NAMALWA (cell line): ENCODE results near the gene PLEKHA7.
"Not testable (repeated sequence)": the region's sequence is repeated elsewhere in the genome, so short reads cannot be mapped to it uniquely, and the experiment has no call there.

Experiments used
- DNase-seq: peaks from one replicate; pipeline ENCODE4 v3.0.0-alpha.2; 2015; ENCODE audit warnings: low spot score

PLEKHA7 gene

DNA sequence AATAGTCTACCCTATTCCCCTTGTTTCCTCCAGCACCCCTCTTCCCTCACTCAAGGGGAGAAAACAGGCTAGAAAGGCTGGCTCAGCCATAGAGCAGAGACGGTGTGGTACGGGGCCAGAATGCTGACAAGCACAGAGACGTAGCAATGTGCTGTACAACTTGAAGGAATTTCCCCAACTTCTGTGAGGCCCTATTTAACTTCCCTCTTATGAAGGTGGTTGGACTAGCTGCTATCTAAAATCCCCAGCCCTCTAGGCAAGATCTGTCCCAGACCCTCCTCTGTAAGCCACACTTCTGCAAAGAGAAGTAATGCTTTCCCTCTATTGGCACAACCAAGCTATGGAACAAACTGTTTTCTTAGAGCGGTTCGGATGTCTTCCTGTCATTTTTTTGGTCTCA is 37.8 kb downstream of the PLEKHA7 start:
- DNase-seq: no peak

DNA sequence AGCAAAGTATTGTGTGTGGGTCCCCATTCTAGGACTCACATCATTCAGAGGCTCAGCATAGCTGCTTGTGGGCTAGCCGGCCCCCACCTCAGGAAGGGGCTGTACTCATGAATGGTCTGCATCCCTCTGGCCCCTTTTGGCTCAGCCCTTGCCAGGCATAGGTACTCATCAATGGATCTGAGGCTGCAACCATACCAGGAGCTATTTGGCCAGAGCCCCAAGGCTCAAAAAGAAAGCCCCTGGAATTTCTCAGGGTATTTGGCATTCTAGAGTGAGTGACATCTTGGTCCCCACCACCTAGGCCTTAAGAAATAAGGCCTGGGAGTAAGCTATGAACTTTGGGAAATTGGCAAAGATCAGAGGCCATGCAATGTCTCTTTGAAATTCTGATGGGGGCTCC is 38.3 kb downstream of the PLEKHA7 start:
- no peak for DNase-seq

DNA sequence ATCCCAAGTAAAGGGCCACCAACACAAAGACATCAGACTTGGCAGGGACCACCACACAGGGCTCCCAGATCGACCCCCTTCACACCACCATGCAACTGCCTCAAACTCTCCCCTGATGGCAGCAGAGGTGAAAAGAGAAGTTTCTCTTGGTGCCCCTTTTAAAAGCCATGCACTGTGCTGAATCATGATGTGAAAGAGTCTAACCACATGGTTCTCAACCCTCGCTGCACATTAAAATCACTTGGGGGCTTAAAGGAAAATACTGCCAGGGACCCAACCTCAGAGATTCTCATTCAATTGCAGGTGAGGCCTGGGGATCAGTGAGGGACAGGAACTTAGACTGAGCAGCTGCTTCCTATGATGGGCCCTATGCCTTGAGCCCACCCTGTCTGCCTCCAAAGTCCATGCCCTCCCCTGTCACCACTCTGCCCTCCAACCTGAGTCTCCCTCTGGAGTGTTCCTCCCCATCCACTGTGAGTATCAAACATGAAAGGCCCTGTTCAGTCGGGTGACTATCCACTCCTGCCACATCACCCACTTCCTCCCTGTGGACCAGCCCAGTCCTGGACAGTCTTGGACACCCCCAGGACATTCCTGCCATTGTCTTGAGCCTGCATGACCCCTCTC is 40.8 kb downstream of the PLEKHA7 start:
- no peak for DNase-seq

DNA sequence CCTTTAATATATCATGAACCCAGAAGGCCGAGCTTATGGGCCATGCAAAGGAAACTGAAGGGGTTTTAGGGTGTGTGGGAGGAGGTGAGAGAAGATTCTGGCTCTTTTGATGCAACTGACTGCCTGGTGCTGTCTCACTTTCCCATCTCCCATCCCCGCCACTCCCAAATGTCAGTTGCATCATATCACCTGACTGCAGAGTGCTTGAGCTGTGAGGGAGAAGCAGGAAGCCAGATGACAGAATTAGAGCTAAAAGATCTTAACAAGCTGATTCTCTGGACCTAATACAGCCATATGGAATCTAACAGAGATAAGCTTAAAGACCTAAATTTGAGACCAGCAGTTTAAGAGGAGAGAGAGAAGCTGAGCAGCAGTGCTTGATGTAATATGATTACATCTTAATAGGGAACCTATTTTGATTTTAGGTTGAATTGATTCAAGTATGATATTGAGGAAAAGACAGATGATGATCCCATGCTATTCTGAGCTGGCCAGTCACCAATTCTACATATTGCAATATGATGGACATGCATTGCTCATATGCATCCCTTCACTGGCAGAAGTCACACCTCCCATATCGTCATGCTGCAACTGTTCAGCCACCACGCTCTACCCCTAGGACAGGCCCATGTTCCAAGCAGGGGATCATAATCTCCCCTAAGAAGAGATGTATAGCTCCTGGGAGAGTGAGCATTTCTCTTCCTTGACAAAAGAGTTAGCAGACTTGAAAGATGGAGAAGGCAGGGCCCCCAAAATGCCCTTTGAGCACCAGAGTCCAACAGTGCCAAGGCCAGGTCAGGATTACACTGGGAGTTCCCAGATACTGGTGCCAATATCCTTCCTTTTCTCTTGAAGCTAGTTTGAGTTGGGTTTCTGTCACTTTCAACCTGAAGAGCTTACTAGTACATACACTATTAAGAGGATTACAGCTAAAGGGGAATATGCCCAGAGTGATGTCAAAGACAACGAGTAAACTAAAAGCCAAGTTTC is 44.9 kb downstream of the PLEKHA7 start:
- DNase-seq: no peak

DNA sequence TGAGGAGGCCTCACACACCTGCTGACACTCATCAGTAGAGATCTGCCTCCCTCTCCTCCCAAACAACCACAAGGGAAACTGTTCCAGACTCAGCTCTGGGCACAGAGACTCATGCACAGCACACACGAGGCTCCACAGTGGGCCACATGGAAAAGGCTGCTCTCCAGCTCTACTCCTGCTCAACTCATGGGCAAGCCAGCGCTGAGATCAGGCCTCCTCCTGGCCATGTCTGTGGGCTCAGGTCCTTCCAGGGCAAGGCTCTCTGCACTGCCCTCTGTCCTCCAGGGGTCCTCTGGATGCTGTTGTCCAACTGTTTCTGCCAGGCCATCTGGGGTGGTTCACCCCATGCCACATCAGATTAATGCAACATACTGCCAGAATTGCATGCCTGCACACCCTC is 46.0 kb downstream of the PLEKHA7 start:
- DNase-seq: no peak

DNA sequence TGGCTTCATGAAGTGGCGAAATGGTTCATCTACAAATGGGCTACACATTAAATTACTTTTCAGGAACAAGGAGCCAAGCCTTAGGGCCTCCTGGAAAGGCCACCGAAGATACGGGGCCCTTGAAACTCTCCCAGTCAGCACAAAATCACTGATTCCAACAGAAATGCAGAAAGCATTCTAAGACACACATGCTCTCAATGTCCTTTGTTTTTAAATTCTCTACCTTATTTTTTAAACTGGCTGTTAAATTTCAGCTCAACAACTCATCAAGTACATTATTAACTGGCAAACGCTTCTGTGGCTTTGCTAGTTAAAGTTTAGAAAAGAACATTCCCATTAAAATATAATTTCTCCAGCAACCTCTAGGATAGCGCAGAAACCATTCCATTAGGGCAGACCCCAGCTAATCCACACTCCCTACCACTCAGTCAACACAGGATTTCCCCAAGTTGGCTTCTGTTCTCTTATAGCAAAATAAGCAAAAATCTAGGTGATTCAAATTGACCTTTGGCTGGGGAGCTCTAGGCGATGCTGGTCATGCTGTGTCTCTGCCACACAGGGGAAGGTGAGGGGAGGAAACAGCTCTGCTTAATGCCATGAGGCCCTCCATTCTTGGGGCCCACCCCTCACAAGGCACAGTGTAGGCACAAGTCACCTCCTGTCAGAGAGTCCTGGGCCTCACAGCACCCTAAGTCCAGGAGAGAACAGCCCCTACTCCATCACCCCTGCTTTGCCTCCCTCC is 47.1 kb downstream of the PLEKHA7 start:
- no peak for DNase-seq

DNA sequence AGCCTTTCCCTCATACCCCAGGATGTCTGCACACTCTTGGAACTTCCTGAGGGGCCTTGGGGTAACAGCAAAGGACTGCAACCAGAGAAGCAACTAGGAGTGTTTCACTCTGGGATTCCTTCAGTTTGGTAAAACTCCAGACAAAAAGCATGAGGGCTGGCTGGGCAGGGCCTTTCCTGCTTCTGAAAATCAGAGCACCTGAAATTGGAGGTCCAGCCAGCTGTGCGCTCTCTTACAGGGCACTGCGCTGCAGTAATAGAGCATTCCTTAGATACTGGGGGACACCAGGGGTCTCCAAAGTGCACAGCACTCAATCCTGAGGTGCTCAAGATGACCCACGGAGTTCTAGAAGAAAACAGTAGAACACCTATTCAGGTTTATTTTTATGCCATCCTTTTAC is 49.7 kb downstream of the PLEKHA7 start:
- no peak for DNase-seq

DNA sequence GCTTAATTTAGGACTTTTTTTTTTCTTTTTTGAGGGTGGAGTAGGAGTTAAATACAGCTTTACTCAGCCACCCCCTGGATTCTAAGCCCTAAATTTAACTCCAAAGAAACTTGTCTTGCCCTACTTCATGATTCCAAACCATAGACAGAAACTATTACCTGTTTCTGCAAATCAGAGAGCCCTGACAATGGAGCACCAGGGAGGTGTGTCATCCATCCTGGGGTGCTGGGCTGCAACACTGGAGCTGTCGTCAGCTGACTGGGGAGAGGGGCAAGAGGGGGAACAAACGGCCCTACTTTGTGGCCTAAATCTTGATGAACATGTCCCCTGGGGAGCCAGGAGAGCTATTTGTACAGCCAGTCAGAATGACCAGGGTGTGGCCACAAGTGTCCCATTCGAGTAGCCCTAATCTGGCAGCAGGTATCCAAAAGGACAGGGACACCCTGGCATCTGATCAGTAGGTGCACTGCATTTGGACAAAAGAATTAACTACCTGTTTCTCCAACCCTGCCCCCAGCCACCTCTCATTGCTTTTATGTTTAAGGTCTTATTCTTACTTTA is 50.8 kb downstream of the PLEKHA7 start:
- no peak for DNase-seq

DNA sequence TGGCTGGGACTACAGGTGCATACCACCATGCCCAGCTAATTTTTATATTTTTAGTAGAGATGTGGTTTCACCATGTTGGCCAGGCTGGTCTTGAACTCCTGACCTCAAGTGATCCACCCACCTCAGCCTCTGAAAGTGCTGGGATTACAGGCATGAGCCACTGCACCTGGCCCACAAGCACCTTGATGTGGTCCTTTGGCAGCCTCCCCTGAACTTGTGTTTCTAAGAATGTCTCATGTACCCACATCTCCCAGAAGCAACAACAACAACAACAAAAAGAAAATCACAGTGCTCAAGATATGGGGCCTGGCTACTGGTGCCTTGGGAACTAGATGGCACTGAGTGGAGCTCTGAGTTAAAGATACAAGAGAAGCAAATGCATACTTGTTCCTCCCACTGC is 51.6 kb downstream of the PLEKHA7 start:
- not testable (repeated sequence) for DNase-seq

DNA sequence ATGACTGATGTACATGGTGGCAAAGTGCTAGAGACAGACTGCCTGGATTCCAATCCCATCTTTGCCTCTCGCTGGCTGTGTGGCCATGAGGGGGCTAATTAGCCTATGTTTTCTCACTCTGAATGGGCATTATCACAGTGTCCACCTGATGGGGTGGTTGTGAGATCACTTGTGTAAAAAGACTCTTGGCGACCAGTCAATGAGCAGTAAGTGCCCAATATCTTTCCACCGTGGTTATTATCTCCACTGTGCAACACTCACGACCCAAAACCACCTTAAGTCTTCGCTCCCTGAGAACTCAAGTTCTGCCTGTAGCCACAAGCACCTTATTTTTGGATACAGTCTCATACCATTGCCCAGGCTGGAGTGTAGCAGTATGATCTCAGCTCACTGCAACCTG is 52.1 kb downstream of the PLEKHA7 start:
- DNase-seq: no peak

DNA sequence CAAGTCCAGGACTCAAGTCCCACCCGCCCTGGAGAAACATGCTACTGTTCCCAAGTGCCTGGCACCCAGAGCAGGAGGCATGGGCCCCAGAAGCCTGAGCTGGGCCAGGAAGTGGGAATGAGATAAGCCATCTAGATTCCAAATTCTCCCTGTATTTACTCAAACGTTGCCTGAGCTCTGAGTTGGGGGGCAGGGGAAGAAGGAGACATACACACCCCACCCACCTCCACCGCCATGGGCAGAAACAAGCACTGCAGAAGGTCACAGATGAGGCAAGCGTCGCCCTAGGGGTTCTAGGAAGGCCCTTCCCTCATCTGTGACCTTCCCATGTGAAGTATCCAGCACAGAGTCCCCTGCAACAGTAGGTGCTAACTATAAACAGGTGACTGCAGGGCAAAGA is 54.0 kb downstream of the PLEKHA7 start:
- DNase-seq: no peak

DNA sequence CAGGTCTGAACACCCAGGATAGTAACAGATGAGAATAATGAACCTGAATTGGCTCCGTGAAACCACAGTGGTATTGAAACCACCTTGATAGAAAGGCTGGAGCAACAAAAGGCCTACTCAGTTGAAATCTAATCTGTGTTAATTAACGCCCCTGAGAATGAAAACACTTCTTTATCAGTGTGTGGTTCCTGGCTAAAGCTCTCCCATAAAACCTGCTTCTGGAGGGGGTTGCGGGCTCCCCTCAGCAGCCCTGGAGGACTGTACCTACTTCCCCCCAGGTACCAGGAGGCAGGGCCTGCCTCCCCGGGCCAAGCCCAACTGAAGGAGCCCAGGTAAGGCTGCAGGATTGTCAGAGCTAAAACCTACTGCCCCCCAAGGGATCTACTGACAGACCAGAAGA is 54.6 kb downstream of the PLEKHA7 start:
- no peak for DNase-seq

DNA sequence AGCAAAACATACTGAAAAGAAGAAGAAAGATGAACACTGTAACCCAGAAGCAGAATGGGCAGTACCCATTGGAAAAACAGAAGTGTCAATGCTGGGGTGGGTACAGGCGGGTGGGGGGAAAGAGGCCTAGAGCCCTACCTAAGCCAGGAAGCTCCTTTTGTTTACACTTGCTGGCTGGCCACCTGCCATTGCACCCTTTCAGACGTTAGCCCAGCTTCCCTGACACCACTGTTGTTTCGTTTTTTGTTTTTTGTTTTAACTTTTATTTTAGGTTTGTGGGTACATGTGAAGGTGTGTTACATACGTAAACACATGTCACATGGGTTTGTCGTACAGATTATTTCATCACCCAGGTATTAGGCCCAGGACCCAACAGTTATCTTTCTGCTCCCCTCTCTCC is 55.4 kb downstream of the PLEKHA7 start:
- DNase-seq: no peak

DNA sequence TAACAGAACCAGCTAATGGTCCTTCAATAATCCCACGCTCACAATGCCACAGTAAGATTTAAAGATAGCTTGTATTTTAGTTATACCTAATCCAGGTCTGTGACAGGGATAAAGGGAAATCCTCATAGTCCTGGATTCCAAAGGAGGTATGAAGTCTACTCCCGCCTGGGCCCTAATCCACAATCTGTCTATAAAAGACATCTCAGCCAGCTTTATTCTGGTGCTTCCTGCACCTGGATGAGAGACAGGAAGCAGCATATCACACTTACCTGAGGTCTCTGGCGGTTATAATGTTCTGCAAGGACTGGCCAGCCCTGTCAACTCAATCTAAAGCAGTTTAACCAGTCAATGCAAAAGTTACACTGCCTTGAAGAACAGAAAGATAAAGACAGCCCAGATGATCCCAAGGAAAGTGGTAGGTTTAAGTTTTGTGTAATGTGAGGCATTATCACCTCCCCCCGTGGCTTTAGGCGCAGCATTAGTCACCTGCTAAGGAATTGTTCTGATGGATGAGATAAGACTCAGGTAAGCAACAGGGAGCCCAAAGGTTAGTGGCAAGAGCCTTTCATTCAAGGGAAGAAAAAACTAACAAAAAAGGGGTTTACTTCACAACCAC is 57.6 kb downstream of the PLEKHA7 start:
- DNase-seq: no peak

DNA sequence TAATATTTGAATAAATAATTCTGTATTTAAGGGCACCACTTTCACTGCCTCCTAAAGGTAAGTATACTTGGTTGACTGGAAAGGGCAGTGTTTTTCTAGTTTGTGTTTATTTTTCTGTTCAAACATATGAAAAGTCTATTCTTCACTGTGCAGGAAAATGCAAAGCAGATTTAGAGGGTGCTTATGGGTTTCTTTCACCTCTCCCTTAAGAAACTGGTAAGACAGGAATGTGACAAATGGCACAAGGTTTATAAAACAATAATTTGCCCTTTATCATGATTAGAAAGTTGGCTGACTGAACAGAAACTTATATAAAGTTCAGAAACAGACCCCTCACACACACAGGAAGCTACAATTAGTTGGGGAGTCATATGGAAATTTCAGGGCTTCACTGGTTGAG is 60.6 kb downstream of the PLEKHA7 start:
- DNase-seq: no peak

DNA sequence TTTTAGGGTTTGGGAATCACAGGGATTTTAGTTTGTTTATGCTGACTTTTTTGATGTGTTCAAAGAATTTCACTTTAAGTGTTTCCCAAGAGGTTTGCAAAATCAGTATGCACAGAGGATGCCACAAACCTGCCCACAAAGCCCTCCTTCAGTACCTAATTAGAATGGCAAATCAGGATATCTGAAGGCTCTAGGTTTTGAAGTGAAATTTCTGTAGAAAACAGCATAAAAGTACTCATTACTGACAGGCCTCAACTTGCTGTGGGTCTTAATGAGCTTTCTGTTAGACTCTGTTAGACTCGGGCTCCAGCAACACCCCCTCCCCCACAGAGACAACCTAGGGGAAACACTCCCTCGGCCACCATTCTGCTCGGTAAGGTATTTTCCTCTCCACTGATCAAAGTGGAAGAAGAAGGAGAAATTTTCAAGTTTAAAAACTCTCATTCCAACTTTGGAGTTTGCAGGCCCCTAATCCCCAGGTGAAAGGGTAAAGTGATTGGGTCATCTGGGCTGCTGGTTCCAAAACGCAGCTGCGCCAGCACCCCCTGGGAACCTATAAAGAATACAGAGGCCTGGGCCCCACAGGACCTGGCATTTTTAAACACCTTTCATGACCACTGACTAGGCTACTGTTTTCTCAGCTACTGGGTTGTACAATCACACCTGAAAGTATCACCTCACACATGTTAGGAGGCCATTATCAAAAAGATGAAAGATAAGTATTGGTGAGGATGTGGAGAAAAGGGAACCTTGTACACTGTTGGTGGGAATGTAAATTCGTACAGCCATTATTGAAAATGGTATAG is 67.5 kb downstream of the PLEKHA7 start:
- peak; percentile 22 for DNase-seq

DNA sequence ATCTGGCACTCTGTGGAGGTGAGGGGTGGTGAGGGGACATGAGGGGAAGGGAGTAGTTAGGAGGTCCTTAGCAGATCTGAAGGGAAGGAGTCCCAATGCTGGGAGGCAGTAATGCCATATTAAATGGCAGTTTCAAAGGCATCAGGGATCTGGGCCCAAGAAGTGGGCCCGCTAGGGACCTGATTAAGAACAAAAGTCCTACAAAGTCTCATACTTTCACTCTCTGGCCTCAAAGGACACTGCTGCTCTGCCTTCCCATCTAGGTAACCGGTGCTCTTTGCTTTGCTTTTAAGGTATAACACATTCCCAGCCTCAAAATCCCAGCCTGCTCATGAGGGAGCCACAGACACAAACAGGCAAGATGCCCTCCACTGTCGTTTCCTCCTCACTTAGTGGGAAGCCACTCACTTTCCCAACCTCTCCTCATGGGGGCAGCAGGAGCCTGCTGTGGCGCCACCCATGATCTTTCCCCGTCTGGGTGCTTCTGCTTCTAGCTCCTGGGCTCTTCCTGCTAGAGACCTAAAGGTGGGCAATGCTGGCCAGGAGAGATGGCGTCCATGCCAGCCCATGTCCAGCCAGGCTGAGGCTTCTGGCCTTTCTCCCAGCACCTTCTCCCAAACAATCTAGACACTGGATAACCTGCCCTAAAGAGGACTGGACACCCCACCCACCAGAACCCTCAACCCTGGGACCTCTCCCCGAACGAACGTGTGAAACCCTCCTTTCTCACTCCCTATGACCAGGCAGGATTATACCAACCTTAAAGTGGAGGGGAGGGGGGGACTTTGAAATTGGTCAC is 68.3 kb downstream of the PLEKHA7 start:
- DNase-seq: peak; percentile 70

DNA sequence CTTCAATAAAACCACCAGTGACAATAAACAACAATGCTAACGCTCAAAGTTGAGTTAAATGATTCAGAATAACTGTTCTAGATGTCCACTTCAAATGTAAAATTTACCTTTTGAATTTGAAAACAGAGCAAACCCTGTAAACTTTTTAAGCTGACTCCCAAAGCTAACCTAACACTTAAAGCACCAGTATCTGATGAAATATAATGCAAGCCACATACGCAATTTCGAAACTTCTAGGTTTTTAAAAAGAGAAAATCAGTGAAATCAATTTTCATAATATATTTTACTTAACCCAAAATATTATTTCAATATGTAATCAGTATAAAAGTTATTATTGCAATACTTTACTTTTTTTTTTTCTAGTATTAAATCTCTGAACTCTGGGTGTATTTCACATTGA is 71.3 kb downstream of the PLEKHA7 start:
- no peak for DNase-seq

DNA sequence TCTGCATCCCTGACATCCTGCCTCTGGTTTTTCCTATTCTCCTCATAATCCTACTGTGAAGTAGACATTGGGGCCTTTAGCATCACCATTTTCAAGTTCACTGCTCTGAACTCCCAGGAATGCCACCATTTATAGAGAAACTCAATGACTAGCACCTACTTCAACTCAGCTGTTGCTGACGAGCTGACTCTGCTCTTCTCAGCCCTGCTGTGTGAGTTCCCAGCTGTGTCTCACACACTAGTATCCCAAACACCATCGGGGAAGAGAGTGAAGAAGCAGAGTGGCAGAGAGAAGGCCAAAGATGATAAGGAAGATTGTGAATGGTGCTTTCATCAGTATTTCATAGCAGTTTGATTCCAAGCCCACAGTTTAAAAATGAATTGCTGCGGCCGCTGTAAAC is 71.9 kb downstream of the PLEKHA7 start:
- no peak for DNase-seq

DNA sequence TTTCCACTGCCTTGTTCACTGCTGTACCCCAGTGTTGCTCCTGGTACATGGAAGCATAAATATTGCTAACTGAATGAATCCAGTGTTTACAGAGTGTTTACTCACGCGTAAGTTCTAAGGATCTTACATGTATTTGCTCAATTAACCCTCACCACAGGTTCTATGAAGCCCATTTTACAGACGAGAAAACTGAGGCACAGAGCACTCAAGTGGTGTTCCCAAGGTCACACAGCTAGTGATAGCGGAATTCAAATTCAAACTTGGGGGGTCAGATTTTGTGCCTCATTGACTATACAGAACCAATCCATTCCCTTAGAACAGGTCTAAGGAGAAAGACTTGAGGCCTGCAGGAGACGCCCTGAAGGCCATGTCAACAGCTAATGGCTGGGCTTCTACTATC is 72.3 kb downstream of the PLEKHA7 start:
- DNase-seq: no peak
